GM18505 (cell line): ENCODE results near the gene FBXW8.

Source experiments
- ATAC-seq: cut with Tn5 transposase; IDR thresholded peaks from one replicate; pipeline ENCODE4 v1.9.1; 2021; ENCODE audit not compliant: unreplicated experiment
- POLR2A ChIP-seq: IDR thresholded peaks from 4 replicates; pipeline ENCODE4 v1.6.1; 2011; ENCODE audit warnings: borderline replicate concordance; ENCODE audit not compliant: insufficient read depth, insufficient read length; ENCODE audit errors: extremely low read depth

The FBXW8 gene

GRCh38 chr12:116892349-116893140 lies 18.2 kb upstream of the FBXW8 start:
- no peak for TF ChIP-seq POLR2A
- no peak for ATAC-seq

- ATAC-seq = no peak
- TF ChIP-seq POLR2A = no peak
These were observed 15.8 kb upstream of the FBXW8 start for GRCh38 chr12:116894913-116895312.

GRCh38 chr12:116896411-116896924 lies 14.3 kb upstream of the FBXW8 start:
- no peak for TF ChIP-seq POLR2A
- ATAC-seq = no peak

- no peak for ATAC-seq
- no peak for TF ChIP-seq POLR2A
These were observed 13.3 kb upstream of the FBXW8 start for GRCh38 chr12:116897476-116897875.

- ATAC-seq = no peak
- no peak for TF ChIP-seq POLR2A
These were observed 12.1 kb upstream of the FBXW8 start for GRCh38 chr12:116898669-116899068.

GRCh38 chr12:116901612-116902011 lies 9.1 kb upstream of the FBXW8 start:
- no peak for TF ChIP-seq POLR2A
- no peak for ATAC-seq

- TF ChIP-seq POLR2A = no peak
These were observed 6.9 kb upstream of the FBXW8 start for GRCh38 chr12:116903818-116904217.

GRCh38 chr12:116906285-116906684 lies 4.5 kb upstream of the FBXW8 start:
- no peak for TF ChIP-seq POLR2A
- ATAC-seq = no peak

More at GRCh38 chr12:116903818-116904217, 6.9 kb upstream of the FBXW8 start:
- no peak for ATAC-seq

- TF ChIP-seq POLR2A = no peak
- ATAC-seq = no peak
These were observed 488 bp upstream of the FBXW8 start for GRCh38 chr12:116910280-116910644.

- no peak for ATAC-seq
- TF ChIP-seq POLR2A = no peak
These were observed 4.6 kb downstream of the FBXW8 start for GRCh38 chr12:116915326-116915725.

GRCh38 chr12:116916122-116916521 lies 5.4 kb downstream of the FBXW8 start:
- TF ChIP-seq POLR2A = no peak
- no peak for ATAC-seq

GRCh38 chr12:116916714-116917114 lies 6.0 kb downstream of the FBXW8 start:
- no peak for TF ChIP-seq POLR2A
- ATAC-seq = no peak

- no peak for TF ChIP-seq POLR2A
- ATAC-seq = no peak
These were observed 7.7 kb downstream of the FBXW8 start for GRCh38 chr12:116918464-116918863.

- TF ChIP-seq POLR2A = no peak
- ATAC-seq = no peak
These were observed 8.5 kb downstream of the FBXW8 start for GRCh38 chr12:116919247-116919661.
